CD4-positive, alpha-beta memory T cell (primary cell): ENCODE measurements around the gene LMBRD2. TPM values are rescaled to one million over a fixed set of nuclear protein-coding genes. Genes with fewer than 3 reads are reported as not detected.

Experiments
- CTCF ChIA-PET: fragments of 350-600 bp; sonication (Branson Sonifier 250); formaldehyde crosslinking; loops from one replicate; lab custom pipeline; 2021; ENCODE audit warnings: inconsistent platforms; ENCODE audit not compliant: partially characterized antibody; lab: Charles Lee
- POLR2A ChIA-PET: fragments of 350-600 bp; sonication (Branson Sonifier 250); formaldehyde crosslinking; loops from one replicate; lab custom pipeline; 2021; ENCODE audit not compliant: partially characterized antibody; lab: Charles Lee
- DNase-seq, 5 donors: peaks; one replicate each; pipeline versions ENCODE4 v3.0.0 to v3.0.0-alpha.2; 2020 to 2022; ENCODE audit warnings: mixed read lengths in 1 of 5
- H3K27ac ChIP-seq: one replicate; pipeline ENCODE4 v1.7.0; 2013; ENCODE audit warnings: low read depth, low read length
- H3K27me3 ChIP-seq: 2 replicates; pipeline ENCODE4 v1.7.0; 2013; ENCODE audit warnings: mild to moderate bottlenecking, low read length, moderate library complexity; ENCODE audit not compliant: insufficient read depth
- H3K36me3 ChIP-seq: 2 replicates; pipeline ENCODE4 v1.7.0; 2013; ENCODE audit warnings: mild to moderate bottlenecking, low read length, moderate library complexity; ENCODE audit not compliant: insufficient read depth
- H3K4me1 ChIP-seq: 2 replicates; pipeline ENCODE4 v1.7.0; 2013; ENCODE audit warnings: mild to moderate bottlenecking, low read length, moderate library complexity; ENCODE audit not compliant: insufficient read depth
- H3K4me3 ChIP-seq, 2 donors: one replicate each; pipeline ENCODE4 v1.7.0; 2013; ENCODE audit warnings: low read length in 2 of 2, mild to moderate bottlenecking in 1 of 2
- H3K9me3 ChIP-seq, 2 donors: one replicate each; pipeline ENCODE4 v1.7.0; 2013; ENCODE audit warnings: low read length in 2 of 2, control low read depth in 1 of 2; ENCODE audit not compliant: control insufficient read depth in 1 of 2
- H3K27ac Mint-ChIP-seq, 7 donors: one replicate each; pipeline ENCODE4 v1.8.0; 2020 to 2021; ENCODE audit warnings: mixed read lengths in 7 of 7, mild to moderate bottlenecking in 6 of 7, inconsistent platforms in 3 of 7, moderate library complexity in 3 of 7
- H3K27me3 Mint-ChIP-seq, 2 donors: one replicate each; pipeline ENCODE4 v1.8.0; 2020 to 2021; ENCODE audit warnings: mixed read lengths in 2 of 2
- H3K36me3 Mint-ChIP-seq, 2 donors: one replicate each; pipeline ENCODE4 v1.8.0; 2020 to 2021; ENCODE audit warnings: mixed read lengths in 2 of 2, inconsistent platforms in 1 of 2, mild to moderate bottlenecking in 1 of 2
- H3K4me1 Mint-ChIP-seq, 4 donors: one replicate each; pipeline ENCODE4 v1.8.0; 2020 to 2021; ENCODE audit warnings: mixed read lengths in 4 of 4, mild to moderate bottlenecking in 1 of 4
- H3K4me3 Mint-ChIP-seq, 8 donors: one replicate each; pipeline ENCODE4 v1.8.0; 2020 to 2021; ENCODE audit warnings: mixed read lengths in 8 of 8, mild to moderate bottlenecking in 7 of 8, moderate library complexity in 6 of 8, inconsistent platforms in 3 of 8
- H3K9me3 Mint-ChIP-seq, 8 donors: one replicate each; pipeline ENCODE4 v1.8.0; 2020 to 2021; ENCODE audit warnings: mixed read lengths in 8 of 8, mild to moderate bottlenecking in 5 of 8, inconsistent platforms in 3 of 8, moderate library complexity in 1 of 8
- intact Hi-C: fragments of 100-400 bp; cut with micrococcal nuclease; formaldehyde crosslinking; loops from one replicate; pipeline ENCODE4 v1.15.1; 2023
- polyA plus RNA-seq, 2 donors: library from polyadenylated mRNA; unstranded; fragments of 300-500 nt; fragmentation: Illumina TruSeq; gene quantifications; one replicate each; pipeline ENCODE4 v1.2.3, GENCODE V29; 2021
- total RNA-seq, 2 experiments: library from RNA; stranded (reverse); gene quantifications; one replicate each; pipeline ENCODE4 v1.2.3, GENCODE V29; 2021

Gene LMBRD2
- total and polyA plus RNA-seq, 4 experiments from 2014 or later = 3.0 to 16.6 (median 10.1) TPM

GRCh38 chr5:36060420-36060887 lies 91.2 kb downstream of the LMBRD2 start:
- CTCF ChIA-PET = no interaction called here
- Mint-ChIP-seq H3K4me1 (peaks cover 0 to 4% (median under 1%) of the 10 kb centered on the region in 4 donors), H3K36me3 (no peaks in the 10 kb centered on the region), H3K9me3 (peaks cover 0 to 4% (median 0%) of the 10 kb centered on the region in 8 donors), H3K4me3 (no peak overlapping the region), H3K27me3 (peaks cover 17 to 20% of the 10 kb centered on the region in 2 donors), H3K27ac (no peak overlapping the region)
- Histone ChIP-seq H3K9me3 (no peaks in the 10 kb centered on the region), H3K4me3 (no peak overlapping the region), H3K27me3 (no peaks in the 10 kb centered on the region), H3K27ac (no peak overlapping the region), H3K4me1 (no peaks in the 10 kb centered on the region), H3K36me3 (no peaks in the 10 kb centered on the region)
- no peak for DNase-seq
- POLR2A ChIA-PET = no interaction called here
- intact Hi-C loops = no loop called here

DNA sequence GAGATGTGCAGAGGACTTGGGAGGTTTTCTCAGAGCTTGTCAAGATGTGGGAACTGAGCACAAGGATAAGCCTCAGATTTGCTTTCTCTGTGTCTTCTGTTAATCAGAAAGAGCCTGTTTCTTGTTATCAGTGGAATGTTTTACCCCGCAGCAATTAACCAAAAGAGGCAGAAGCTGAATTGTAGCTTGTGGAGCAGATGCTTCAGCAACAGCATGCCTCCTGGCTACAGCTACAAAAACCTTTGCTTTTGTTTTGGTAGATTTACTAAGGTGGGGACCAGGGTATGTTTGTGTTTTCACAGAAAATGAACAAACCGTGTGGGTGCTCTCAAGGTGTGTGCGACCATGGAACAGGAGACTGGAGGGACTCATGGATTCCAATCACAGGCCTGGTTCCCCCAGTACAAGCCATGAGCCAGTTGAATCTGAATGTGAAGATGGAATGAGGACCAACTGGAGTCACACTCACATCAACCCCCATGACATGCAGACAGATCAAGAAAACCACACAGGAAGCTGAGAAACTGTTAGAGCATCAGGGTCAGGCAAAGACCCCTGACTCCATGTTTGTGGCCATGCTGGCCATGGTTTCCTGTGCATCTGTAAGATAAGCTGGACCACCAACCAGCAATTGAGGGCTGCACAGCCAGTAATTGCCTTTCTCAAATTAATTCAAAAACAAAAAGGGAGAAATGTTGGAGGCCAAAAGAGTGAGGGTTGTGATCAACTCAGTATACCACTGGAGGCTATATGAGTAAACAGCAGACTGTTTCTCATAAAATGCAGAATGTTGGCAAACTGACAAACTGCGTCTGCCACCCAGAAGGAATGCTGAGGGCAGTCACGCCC lies 91.9 kb downstream of the LMBRD2 start:
- Histone ChIP-seq H3K27me3 (no peaks in the 10 kb centered on the region), H3K27ac (no peak overlapping the region), H3K36me3 (no peaks in the 10 kb centered on the region), H3K9me3 (no peaks in the 10 kb centered on the region), H3K4me3 (no peak overlapping the region), H3K4me1 (no peaks in the 10 kb centered on the region)
- peaks cover 0 to 5% (median under 1%) of the 10 kb centered on the region in 4 donors for H3K4me1 Mint-ChIP-seq
- ChIA-PET POLR2A (no interaction called here), CTCF (no interaction called here)
- intact Hi-C loops = no loop called here
- H3K9me3 Mint-ChIP-seq = peaks cover 0 to 4% (median 0%) of the 10 kb centered on the region in 8 donors
- H3K27ac Mint-ChIP-seq = no peak overlapping the region
- no peak overlapping the region for H3K4me3 Mint-ChIP-seq
- no peaks in the 10 kb centered on the region for H3K36me3 Mint-ChIP-seq
- DNase-seq = no peak
- peaks cover 12 to 15% of the 10 kb centered on the region in 2 donors for H3K27me3 Mint-ChIP-seq

GRCh38 chr5:36058776-36059175 lies 92.9 kb downstream of the LMBRD2 start:
- Mint-ChIP-seq H3K9me3 (peaks cover 0 to 4% (median 0%) of the 10 kb centered on the region in 8 donors), H3K27ac (no peak overlapping the region), H3K4me3 (no peak overlapping the region), H3K27me3 (peaks cover 9 to 16% of the 10 kb centered on the region in 2 donors), H3K4me1 (peaks cover 0 to 8% (median under 1%) of the 10 kb centered on the region in 4 donors), H3K36me3 (no peaks in the 10 kb centered on the region)
- ChIA-PET CTCF (no interaction called here), POLR2A (no interaction called here)
- no peaks in the 10 kb centered on the region for H3K36me3 ChIP-seq
- intact Hi-C loops = no loop called here
- no peak overlapping the region for H3K4me3 ChIP-seq
- H3K27me3 ChIP-seq = no peaks in the 10 kb centered on the region
- no peaks in the 10 kb centered on the region for H3K4me1 ChIP-seq
- no peak overlapping the region for H3K27ac ChIP-seq
- no peaks in the 10 kb centered on the region for H3K9me3 ChIP-seq
- DNase-seq = no peak

- Histone ChIP-seq H3K4me3 (no peak overlapping the region), H3K36me3 (no peaks in the 10 kb centered on the region), H3K27ac (no peak overlapping the region), H3K4me1 (no peaks in the 10 kb centered on the region), H3K9me3 (no peaks in the 10 kb centered on the region), H3K27me3 (no peaks in the 10 kb centered on the region)
- H3K4me1 Mint-ChIP-seq = peaks cover 0 to 8% (median under 1%) of the 10 kb centered on the region in 4 donors
- H3K4me3 Mint-ChIP-seq = no peak overlapping the region
- H3K9me3 Mint-ChIP-seq = peaks cover 0 to 2% (median 0%) of the 10 kb centered on the region in 8 donors
- H3K27ac Mint-ChIP-seq = no peak overlapping the region
- intact Hi-C loops = no loop called here
- H3K36me3 Mint-ChIP-seq = no peaks in the 10 kb centered on the region
- peaks cover 9 to 17% of the 10 kb centered on the region in 2 donors for H3K27me3 Mint-ChIP-seq
- CTCF ChIA-PET = no interaction called here
- POLR2A ChIA-PET = no interaction called here
- no peak for DNase-seq
These were observed 94.3 kb downstream of the LMBRD2 start for GRCh38 chr5:36057386-36057785.

DNA sequence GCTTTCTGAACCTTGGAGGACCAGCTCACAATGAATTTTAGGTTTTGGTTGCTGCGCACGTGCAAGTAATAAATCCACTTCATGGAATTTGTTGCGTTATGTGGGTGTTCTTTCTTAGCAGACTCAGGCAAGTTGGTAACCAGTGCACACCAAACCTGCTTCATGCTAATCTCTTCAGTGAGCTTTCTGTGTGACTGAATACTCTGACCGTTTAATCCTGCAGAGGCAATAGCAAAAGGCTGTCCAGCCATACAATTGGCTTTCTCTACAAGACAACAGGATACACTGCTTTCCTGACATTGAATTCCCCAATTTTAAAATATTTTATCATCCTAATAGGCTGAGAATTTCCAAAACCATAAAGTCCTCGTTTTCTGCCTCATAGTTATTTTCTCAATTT lies 95.3 kb downstream of the LMBRD2 start:
- Histone ChIP-seq H3K27ac (no peak overlapping the region), H3K4me3 (no peak overlapping the region), H3K36me3 (no peaks in the 10 kb centered on the region), H3K27me3 (no peaks in the 10 kb centered on the region), H3K4me1 (no peaks in the 10 kb centered on the region), H3K9me3 (no peaks in the 10 kb centered on the region)
- H3K27me3 Mint-ChIP-seq = peaks cover 9 to 16% of the 10 kb centered on the region in 2 donors
- intact Hi-C loops = no loop called here
- no peak overlapping the region for H3K4me3 Mint-ChIP-seq
- no peak overlapping the region for H3K27ac Mint-ChIP-seq
- ChIA-PET CTCF (no interaction called here), POLR2A (no interaction called here)
- no peak for DNase-seq
- H3K9me3 Mint-ChIP-seq = no peaks in the 10 kb centered on the region
- H3K36me3 Mint-ChIP-seq = no peaks in the 10 kb centered on the region
- peaks cover 0 to 8% (median under 1%) of the 10 kb centered on the region in 4 donors for H3K4me1 Mint-ChIP-seq

- peaks cover 0 to 8% (median under 1%) of the 10 kb centered on the region in 4 donors for H3K4me1 Mint-ChIP-seq
- no peaks in the 10 kb centered on the region for H3K36me3 Mint-ChIP-seq
- H3K27me3 Mint-ChIP-seq = peaks cover 9 to 16% of the 10 kb centered on the region in 2 donors
- no peak overlapping the region for H3K27ac ChIP-seq
- no peak overlapping the region for H3K4me3 ChIP-seq
- CTCF ChIA-PET = no interaction called here
- H3K27ac Mint-ChIP-seq = no peak overlapping the region
- no peaks in the 10 kb centered on the region for H3K9me3 Mint-ChIP-seq
- DNase-seq = no peak
- H3K4me1 ChIP-seq = no peaks in the 10 kb centered on the region
- no peaks in the 10 kb centered on the region for H3K27me3 ChIP-seq
- POLR2A ChIA-PET = no interaction called here
- no peaks in the 10 kb centered on the region for H3K9me3 ChIP-seq
- no peaks in the 10 kb centered on the region for H3K36me3 ChIP-seq
- H3K4me3 Mint-ChIP-seq = no peak overlapping the region
- intact Hi-C loops = no loop called here
These were observed 95.7 kb downstream of the LMBRD2 start for GRCh38 chr5:36055984-36056383.

GRCh38 chr5:36054647-36055046 lies 97.0 kb downstream of the LMBRD2 start:
- ChIA-PET POLR2A (no interaction called here), CTCF (no interaction called here)
- no peak for DNase-seq
- Mint-ChIP-seq H3K27me3 (peaks cover 6 to 14% of the 10 kb centered on the region in 2 donors), H3K9me3 (no peaks in the 10 kb centered on the region), H3K4me3 (no peak overlapping the region), H3K4me1 (peaks cover 0 to 8% (median under 1%) of the 10 kb centered on the region in 4 donors), H3K36me3 (no peaks in the 10 kb centered on the region), H3K27ac (no peak overlapping the region)
- no peaks in the 10 kb centered on the region for H3K27me3 ChIP-seq
- H3K9me3 ChIP-seq = no peaks in the 10 kb centered on the region
- H3K36me3 ChIP-seq = no peaks in the 10 kb centered on the region
- H3K4me1 ChIP-seq = no peaks in the 10 kb centered on the region
- H3K4me3 ChIP-seq = no peak overlapping the region
- intact Hi-C loops = no loop called here
- H3K27ac ChIP-seq = no peak overlapping the region
